GM12878 (cell line): ENCODE measurements around the gene ELAVL1.

Experiments used
- CHD2 ChIP-seq: IDR thresholded peaks from 2 replicates; pipeline ENCODE4 v1.6.1; 2011; ENCODE audit warnings: low read depth, low read length, improper control_type of control experiment, borderline replicate concordance
- CREM ChIP-seq: IDR thresholded peaks from 2 replicates; pipeline ENCODE4 v1.6.1; 2014; ENCODE audit warnings: antibody characterized with exemption, low read depth
- EGR1 ChIP-seq, 2 experiments: IDR thresholded peaks; 1 replicate in 1 of 2; 2 replicates in 1 of 2; pipeline ENCODE4 v1.6.1; 2011 to 2012; ENCODE audit warnings: low read depth in 2 of 2, low read length in 2 of 2, borderline replicate concordance in 1 of 2, mild to moderate bottlenecking in 1 of 2, moderate library complexity in 1 of 2
- HCFC1 ChIP-seq: fragments of 150-350 bp; IDR thresholded peaks from 2 replicates; pipeline ENCODE4 v1.6.1; 2014; ENCODE audit warnings: low read length
- KAT2A ChIP-seq: conservative IDR thresholded peaks from 2 replicates; pipeline ENCODE4 v1.6.1; 2011; ENCODE audit warnings: low read depth, low read length; ENCODE audit not compliant: control insufficient read depth
- NFXL1 ChIP-seq: fragments of 450-650 bp; IDR thresholded peaks from 2 replicates; pipeline ENCODE4 v1.6.1; 2017; ENCODE audit warnings: antibody characterized with exemption, mild to moderate bottlenecking, borderline replicate concordance
- TF ChIP-seq, protein P1 (sequence below): IDR thresholded peaks from 2 replicates; pipeline ENCODE4 v1.6.1; 2011; ENCODE audit warnings: low read depth, low read length, improper control_type of control experiment, borderline replicate concordance
- TF ChIP-seq, protein P2 (sequence below), 3 experiments: IDR thresholded peaks in 2 of 3; conservative IDR thresholded peaks in 1 of 3; 2 replicates each; pipeline ENCODE4 v1.5.1; 2011; ENCODE audit warnings: low read depth in 3 of 3, low read length in 3 of 3, mild to moderate bottlenecking in 3 of 3, control low read depth in 2 of 3, moderate library complexity in 2 of 3, inconsistent platforms in 1 of 3, mixed read lengths in 1 of 3; ENCODE audit not compliant: control insufficient read depth in 2 of 3, insufficient read depth in 1 of 3; ENCODE audit errors: extremely low read depth in 1 of 3

- TF ChIP-seq CREM (no peak), EGR1 (IDR thresholded peaks at IDR 0.05; ENCODE audit: borderline replicate concordance in 1 of 2, low read depth in 2 of 2, low read length in 2 of 2) (no peak), CHD2 (no peak), KAT2A (no peak), HCFC1 (no peak), NFXL1 (no peak)
- TF ChIP-seq, protein P1, sequence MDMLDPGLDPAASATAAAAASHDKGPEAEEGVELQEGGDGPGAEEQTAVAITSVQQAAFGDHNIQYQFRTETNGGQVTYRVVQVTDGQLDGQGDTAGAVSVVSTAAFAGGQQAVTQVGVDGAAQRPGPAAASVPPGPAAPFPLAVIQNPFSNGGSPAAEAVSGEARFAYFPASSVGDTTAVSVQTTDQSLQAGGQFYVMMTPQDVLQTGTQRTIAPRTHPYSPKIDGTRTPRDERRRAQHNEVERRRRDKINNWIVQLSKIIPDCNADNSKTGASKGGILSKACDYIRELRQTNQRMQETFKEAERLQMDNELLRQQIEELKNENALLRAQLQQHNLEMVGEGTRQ = no peak
- TF ChIP-seq, protein P2, sequence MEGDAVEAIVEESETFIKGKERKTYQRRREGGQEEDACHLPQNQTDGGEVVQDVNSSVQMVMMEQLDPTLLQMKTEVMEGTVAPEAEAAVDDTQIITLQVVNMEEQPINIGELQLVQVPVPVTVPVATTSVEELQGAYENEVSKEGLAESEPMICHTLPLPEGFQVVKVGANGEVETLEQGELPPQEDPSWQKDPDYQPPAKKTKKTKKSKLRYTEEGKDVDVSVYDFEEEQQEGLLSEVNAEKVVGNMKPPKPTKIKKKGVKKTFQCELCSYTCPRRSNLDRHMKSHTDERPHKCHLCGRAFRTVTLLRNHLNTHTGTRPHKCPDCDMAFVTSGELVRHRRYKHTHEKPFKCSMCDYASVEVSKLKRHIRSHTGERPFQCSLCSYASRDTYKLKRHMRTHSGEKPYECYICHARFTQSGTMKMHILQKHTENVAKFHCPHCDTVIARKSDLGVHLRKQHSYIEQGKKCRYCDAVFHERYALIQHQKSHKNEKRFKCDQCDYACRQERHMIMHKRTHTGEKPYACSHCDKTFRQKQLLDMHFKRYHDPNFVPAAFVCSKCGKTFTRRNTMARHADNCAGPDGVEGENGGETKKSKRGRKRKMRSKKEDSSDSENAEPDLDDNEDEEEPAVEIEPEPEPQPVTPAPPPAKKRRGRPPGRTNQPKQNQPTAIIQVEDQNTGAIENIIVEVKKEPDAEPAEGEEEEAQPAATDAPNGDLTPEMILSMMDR (IDR thresholded peaks at IDR 0.05 in 2 of 3, conservative IDR thresholded peaks at IDR 0.05 in 1 of 3; ENCODE audit: control insufficient read depth in 2 of 3, extremely low read depth in 1 of 3, insufficient read depth in 1 of 3, low read depth in 3 of 3, low read length in 3 of 3) = no peak
Measured at GRCh38 chr19:8020681-8021080, 15.2 kb upstream of the ELAVL1 start.
